Measurements from ENCODE around the gene DEF6. TPM values are rescaled to one million over a fixed set of nuclear protein-coding genes. Genes with fewer than 3 reads are reported as not detected.

The DEF6 gene
- total and polyA plus RNA-seq, 2 of the 13 experiments (the other 11 are each of a cell fraction or from before 2014, with no cell fraction given), result 5.2 to 10.0 TPM

- TF ChIP-seq ZHX2 (IDR thresholded peaks at IDR 0.05; ENCODE audit: low read depth) (no peak), ZHX2 (CRISPR knock-in tag; IDR thresholded peaks at IDR 0.05; ENCODE audit: borderline replicate concordance) (no peak), SOX6 (IDR thresholded peaks at IDR 0.05) (no peak), SOX6 (CRISPR knock-in tag; IDR thresholded peaks at IDR 0.05) (0 out of 2 replicates have a peak, but pooled peaks have one; percentile 19), SP5 (CRISPR knock-in tag; IDR thresholded peaks at IDR 0.05; ENCODE audit: borderline replicate concordance, low read depth) (0 out of 2 replicates have a peak, but pooled peaks have one; percentile 16), ZNF143 (CRISPR knock-in tag; IDR thresholded peaks at IDR 0.05) (no peak), MLXIP (CRISPR knock-in tag; IDR thresholded peaks at IDR 0.05; ENCODE audit: borderline replicate concordance) (no peak), HMGXB4 (CRISPR knock-in tag; IDR thresholded peaks at IDR 0.05; ENCODE audit: borderline replicate concordance in 1 of 2, low read depth in 1 of 2) (peak; percentile 42 to 59; a peak in 1 of 4 replicates), PAXIP1 (CRISPR knock-in tag; conservative IDR thresholded peaks at IDR 0.05) (no peak), MAFK (conservative IDR thresholded peaks at IDR 0.05 in 1 of 2, IDR thresholded peaks at IDR 0.05 in 1 of 2; ENCODE audit: low read length in 2 of 2) (0 out of 4 replicates have a peak, but pooled peaks of 1 of the 2 experiments have one; percentile 1), SALL1 (CRISPR knock-in tag; IDR thresholded peaks at IDR 0.05) (peak; percentile 33), ZNF451 (CRISPR knock-in tag; IDR thresholded peaks at IDR 0.05) (0 out of 2 replicates have a peak, but pooled peaks have one; percentile 47)
Measured at GRCh38 chr6:35327349-35328027, 29.9 kb downstream of the DEF6 start (continued).

All from HepG2 (cell line).